NCI-H2171 (cell line): ENCODE results near the gene PEAK3.

Experiments used
- DNase-seq: peaks from one replicate; lab custom pipeline; 2025; lab: John Stamatoyannopoulos, UW

The PEAK3 gene

DNA sequence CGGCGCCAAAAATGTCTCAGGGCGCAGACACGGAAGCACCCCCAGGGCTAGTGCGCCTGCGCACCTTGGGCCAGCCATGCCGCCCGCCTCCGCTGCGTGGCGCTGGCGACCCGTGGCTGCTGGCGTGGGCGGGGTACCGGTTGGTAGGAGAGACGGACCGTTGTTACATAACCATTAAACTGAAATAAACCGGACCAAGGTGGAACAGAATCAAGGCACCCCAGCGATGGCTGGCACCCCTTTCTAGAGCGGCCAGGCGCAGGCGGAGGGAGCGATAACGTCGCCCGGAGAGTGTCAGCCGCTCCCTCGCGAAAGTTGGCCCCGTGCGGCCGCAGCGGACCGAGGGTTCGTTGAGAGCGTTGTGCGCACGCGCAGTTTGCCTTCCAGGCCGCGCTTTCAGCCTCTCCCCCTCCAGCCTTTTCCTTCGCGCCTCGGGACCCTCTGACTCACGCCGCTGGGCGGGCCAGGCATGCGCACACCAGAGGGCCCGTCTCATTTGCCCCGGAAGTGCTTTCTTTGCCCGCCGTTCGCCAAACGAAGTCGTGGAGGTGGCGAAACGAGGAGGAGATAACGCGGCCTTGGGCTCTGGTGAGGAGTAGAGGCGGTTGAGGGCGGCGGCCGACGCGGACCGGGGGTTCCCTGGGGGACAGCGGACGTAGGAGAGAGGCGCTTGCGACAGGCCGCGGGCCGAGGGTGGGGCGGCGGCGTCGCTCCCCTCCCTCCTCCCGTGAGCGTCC, 45.5 kb downstream of the PEAK3 start, which contains the start of the genes PLEKHJ1 and SF3A2:
TSS of gene PLEKHJ1 (minus strand) at position 16 of the 737 bp plus-strand sequence. CDS start 81 bp downstream, outside the sequence.
TSS of gene SF3A2 (plus strand) at position 511 of the 737 bp plus-strand sequence. CDS start 6,595 bp downstream, outside the sequence.
- DNase-seq: peak; percentile 98

DNA sequence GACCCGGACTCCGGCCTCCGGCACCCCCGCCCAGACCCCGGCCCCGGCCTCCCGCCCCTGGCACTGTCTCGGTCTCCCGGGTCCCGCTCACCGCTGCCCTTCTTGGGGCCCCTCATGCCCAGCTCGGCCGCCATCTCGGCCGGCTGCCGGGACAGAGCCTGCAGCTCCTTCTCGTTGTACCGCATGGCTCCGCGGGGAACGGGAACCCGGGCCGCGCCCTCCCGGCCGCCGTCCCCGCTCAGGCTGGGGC, 46.0 kb downstream of the PEAK3 start:
- DNase-seq: no peak

DNA sequence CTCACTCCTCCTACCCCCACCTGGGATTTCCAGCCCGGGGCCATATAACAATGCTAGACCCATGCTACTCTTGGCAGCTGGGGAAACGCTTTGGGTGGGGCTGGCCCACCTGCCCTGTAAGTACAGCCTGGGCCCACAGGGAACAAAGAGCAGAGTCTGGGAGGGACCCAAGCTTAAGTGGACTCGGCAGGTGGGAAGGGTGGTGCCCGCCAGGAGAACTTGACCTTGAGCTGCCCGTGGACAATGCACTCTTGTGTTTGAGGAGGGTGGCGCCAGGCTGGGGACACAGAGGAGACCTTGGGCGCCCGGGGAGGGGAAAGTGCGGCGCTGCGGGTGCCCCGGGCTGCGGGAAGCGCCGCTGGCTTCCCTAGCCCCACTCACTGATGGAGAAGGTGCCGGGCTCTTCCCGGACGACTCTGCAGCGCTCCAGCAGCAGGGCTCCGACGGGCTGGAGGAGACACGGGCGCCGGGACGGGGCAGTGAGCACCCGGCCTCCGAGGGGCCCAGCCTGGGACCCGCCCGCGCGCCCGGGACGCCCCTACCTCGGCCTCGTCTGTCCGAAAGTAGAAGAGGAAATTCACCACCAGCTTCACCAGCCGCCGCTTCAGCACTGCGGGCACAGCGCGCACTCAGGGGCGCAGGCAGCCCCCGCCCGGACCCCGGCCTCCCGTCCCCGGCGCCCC, 46.5 kb downstream of the PEAK3 start:
- peak; percentile 48 for DNase-seq

DNA sequence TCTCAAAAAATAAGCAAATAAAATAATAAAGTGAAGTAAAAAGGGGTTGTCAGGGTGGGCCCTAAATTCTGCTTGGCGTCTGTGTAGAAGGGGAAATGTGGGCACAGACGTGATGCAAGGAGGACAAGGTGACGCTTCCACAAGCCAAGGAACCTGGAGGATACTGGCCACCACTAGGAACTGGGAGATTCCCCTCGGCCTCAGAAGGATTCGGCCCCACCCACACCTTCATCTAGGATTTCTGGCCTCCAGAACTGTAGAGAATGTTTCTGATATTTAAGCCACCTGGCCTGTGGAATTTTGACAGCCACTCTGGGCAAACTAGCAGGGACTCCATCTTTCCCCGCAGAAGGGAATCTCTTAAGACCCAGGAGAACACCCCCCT, 47.0 kb downstream of the PEAK3 start:
- no peak for DNase-seq

DNA sequence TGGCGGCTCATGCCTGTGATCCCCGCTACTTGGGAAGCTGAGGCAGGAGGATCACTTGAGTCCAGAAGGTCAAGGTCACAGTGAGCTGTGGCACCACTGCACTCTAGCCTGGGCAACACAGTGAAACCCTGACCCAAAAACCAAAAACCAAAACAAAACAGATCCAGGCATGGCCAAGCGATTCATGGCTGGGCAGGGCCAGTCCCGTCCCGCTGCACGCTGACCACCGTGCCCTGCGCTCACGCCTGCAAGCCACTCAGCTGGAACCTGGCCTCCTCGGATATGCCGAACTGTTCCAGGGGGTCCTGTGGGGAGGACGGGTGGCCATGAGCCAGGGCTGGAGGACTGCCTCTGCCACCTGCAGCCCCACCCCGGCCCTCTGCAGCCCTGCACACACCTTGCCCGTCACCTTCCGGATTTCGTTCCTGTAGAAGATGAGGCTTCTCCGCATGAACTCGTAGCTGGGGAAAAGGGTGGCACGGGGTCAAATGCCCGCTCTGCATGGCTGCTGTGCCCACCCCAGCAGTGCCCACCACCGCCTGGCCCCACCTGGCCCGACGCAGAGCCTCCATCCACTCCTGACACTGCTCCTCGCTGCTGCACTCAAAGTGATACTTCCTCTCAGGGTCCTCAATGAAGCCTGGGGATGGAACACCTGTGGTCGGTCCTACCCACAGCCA, 48.2 kb downstream of the PEAK3 start:
- no peak for DNase-seq

DNA sequence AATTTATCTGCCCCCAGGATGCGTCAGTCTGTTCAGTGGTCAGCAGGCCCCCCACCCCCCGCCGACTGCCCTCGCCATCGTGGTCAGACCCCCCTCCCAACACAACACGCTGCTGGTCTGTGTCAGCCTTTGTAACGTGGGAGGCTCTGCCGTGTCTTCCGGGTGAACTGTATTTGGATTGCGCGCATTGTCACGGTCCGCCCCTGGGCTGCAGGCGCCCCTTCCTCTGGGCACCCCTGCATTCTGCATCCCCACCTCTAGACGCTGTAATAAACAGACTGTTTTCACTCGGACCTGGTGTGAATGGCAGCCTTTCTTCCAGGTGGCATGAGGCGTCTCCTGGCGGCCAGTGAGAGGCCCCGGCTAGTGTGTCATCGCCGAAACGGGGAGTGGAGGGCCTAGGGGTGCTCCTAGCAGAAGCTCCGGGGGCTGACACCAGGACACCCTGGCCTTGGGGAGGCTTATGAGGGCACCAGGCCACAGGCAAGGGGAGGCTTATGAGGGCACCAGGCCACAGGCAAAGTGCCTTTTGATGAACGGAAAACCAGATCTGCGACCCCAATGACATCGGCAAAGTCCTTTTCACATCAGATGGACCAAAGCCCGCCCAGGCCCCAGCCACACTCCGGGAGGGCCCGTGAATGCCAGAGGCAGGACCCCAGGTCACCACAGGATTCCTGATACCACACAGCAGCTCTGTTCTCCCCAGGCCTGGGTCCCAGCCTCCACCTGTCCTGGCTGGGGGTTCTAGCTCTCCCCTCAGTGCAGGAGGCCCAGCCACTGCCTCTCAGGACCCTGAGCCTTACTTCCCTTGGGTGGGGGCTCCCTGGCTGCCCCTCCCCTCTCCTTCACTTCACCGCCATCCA, 49.5 kb downstream of the PEAK3 start:
- no peak for DNase-seq

DNA sequence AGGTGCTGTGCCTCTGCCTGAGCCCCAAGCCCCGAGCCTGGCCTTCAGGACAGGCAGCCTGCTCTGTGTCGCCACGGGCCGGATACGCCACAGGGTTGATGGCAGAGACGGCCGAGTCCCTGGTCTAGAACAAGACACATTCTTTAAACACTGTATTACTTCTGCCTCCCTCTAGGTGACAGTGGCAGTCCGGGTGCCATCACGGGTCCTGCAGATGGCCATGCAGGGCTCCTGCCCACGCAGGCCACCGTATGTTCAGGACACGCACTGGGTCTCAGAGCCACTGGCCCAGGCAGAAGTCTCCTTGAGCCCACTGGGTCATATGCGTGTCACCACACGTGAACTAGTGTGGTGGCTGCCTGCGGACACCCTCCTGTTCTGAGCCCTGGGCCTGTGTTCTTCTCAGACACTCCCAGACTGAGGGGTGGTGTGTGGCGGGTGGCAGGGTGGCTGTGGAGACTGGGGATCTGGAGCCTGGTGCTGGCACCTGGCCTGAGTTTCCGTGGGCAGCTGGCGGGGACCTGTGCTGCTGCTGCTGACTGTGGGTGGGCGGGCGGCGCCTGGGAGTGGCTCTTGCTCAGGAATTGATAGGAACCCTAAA, 50.3 kb downstream of the PEAK3 start:
- no peak for DNase-seq

DNA sequence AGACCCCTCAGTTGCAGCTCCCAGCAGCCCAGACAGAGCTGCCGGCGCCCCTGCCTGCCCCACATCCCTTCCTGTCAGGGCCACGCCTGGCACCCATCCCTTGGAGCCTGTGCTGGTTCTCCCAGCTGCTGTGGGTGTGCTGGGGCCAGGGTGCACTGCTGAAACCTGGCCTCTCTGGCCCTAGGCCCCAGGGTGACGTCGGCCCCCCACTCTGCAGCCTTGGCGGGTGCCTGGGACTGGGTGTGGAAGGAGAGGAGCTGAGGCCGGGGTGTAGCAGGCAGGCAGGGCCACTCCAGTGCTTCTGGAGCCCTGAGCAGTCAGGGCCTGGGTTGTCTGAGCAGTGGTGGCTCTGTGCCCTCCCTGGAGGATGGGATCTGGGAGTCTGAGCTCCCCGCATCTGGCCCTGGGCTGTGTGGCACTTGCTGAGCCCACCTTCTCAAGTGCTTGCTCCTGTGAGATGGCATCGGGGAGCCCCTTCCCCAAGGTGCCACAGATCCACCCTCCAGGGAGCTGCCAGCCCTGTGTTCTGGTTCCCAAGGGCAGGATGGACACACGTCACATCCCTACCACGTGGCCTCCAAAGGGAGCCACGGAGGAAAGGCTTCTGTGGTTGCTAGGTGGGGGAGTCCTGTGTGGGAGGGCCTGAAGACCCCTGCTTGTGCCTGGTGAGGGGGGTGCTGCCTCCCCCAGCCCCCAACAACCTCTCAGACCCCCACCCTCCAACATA, 51.0 kb downstream of the PEAK3 start:
- DNase-seq: no peak

DNA sequence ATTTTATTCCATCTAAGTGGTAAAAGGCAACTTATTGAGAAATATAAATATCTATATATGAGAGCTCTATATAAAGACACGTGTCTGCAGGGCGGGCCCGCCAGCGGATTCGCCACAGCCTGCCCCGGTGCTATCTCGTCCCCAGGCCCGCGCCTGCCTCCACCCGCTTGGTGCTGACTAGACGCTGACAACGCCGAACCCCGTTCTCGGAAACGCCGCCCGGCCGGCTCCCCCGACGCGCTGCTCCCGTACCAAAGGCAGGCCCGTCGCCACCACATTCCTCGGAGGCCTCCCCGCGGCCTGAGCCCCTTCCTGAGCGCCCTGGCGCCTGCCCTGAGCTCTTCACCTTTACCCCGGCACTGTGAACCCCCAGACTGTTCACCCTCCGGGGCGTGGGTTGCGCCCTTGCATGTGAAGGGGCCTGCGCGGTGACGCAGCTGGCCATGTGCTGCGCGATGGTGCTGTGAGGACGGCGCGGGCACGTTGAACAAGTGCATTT, 51.9 kb downstream of the PEAK3 start:
- DNase-seq: no peak

DNA sequence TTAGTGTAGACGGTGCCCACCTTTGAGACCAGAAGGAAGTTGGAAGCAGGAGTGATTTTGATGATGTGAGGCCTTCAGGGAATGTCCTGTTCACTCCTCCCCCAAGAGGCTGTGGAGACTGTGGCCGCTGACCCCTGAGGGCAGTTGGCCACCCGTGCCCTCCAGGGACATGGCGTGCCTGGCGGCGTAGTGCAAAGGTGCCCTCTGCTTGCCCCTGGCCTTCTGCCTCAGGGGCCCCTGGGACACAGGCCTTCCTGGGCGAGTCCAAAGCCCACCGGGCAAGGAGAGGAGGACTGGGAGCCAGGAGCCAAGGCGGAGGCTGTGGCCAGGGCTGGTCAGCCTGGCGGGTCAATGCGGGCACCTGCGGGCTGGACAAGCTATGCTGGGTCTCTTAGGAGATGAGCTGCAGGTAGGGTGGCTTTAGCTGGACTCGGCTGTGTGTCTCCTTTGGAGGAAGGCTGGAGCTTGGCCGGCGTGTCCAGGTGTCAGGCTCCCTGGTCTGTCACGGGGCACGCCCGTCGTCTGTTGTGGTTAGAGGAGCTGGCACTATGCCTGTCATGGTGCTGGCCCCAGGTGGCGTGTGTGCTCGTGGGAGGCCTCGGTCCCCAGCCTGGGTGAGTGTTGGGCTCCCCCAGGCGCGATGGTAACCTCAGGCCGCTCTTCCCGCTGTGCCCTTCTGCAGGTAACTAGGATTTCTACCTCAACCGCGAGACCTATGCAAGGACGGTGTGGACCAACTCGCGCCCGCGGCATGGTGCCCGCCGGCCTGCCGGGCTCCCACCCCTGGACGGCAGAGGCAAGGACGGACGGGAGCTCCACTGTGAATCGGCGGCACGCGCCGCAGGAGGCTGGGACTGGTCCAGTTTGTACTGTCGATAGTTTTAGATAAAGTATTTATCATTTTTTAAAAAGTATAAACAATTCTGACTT, 52.6 kb downstream of the PEAK3 start:
- DNase-seq: no peak

DNA sequence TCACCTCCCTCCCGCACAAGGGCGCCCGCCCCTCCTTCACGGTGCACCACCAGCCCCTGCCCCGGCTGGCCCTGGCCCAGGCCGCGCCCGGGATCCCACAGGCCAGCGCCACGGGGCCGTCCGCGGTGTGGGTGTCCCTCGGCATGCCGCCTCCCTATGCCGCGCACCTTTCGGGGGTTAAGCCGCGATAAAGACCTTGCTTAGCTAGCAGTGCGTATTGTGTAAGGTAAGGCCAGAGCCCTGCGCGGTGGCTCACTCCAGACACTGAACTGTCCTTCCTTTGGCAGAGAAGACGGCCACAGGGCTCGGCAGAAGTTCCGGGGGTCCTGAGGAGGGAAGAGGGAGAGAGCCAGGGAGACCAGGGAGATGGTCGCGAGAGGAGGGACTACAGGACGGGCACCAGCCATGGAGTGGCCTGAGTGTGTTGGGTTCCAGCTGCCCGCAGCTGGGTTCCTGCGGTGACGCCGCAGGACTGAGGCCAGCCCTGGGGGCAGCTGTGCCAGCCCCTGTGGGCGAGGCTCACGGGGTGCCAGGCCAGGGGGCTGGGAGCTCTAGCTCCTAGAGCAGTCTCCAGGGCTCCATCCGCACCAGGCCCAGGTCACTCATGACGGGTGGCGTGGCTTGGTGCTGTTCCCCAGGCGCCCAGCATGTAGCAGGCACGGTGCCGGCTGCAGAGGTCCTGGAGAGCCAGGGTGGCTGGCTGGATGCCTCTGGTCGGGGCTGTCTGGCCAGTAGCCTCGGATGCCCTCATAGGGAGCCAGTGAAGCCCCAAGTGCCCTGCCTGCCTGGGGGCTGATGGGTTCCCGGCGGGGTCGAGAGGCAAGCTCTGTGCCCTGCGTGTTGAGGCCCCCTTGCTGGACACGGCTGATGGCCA, 53.6 kb downstream of the PEAK3 start:
- DNase-seq: no peak

DNA sequence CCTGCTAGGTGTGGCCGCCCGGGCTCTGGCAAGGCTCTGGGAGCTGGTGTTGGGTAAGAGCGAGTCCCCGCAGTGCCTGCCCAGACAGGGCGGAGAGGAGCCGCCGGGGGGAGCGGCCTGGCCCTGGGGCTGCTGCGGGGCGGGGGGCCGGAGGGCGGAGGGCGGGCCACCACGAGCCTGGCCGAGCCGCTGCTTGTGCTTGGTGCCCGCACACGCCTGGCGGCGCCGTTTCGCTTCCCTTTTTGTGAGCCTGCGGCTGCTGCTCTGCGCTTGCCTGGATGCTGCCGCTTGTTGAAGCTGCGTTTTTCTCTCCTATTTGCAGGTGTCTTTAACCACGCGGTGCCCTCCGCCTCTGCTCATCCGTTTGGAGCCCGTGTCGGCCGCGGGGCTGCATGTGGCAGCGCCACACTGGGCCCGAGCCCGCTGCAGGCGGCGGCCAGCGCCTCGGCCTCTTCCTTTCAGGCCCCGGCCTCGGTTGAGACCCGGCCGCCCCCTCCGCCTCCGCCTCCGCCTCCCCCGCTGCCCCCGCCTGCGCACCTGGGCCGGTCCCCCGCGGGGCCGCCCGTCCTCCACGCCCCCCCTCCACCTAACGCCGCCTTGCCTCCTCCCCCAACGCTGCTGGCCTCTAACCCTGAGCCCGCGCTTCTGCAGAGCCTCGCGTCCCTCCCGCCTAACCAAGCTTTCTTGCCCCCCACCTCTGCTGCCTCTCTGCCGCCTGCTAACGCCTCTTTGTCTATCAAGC, 54.4 kb downstream of the PEAK3 start:
- no peak for DNase-seq

DNA sequence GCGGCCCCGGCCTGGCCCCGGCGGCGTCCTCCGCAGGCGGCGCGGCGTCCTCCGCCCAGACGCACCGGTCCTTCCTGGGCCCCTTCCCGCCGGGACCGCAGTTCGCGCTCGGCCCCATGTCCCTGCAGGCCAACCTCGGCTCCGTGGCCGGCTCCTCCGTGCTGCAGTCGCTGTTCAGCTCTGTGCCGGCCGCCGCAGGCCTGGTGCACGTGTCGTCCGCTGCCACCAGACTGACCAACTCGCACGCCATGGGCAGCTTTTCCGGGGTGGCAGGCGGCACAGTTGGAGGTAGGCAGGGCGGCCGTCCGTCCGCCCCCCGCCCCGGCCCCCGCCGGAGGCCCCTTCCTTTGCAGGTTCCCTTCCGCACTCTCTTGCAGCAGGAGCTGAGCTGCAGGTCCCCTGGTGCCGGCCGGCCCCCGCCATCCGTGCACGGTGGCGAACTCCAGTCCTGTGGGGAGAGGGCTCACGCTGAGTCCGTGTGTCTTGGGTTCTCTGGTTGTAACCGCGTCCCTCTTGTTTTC, 55.1 kb downstream of the PEAK3 start:
- no peak for DNase-seq

DNA sequence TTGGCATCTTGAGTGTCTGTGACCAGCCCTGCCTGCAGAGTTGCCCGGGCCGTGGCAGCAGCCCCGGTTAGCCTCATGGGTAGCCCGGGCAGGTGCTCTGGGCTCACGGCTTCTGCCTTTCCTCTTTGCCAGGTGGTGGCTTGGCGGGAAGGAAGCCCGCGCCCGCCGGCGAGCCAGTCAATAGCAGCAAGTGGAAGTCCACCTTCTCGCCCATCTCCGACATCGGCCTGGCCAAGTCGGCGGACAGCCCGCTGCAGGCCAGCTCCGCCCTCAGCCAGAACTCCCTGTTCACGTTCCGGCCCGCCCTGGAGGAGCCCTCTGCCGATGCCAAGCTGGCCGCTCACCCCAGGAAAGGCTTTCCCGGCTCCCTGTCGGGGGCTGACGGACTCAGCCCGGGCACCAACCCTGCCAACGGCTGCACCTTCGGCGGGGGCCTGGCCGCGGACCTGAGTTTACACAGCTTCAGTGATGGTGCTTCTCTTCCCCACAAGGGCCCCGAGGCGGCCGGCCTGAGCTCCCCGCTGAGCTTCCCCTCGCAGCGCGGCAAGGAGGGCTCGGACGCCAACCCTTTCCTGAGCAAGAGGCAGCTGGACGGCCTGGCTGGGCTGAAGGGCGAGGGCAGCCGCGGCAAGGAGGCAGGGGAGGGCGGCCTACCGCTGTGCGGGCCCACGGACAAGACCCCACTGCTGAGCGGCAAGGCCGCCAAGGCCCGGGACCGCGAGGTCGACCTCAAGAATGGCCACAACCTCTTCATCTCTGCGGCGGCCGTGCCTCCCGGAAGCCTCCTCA, 55.7 kb downstream of the PEAK3 start:
- DNase-seq: no peak

DNA sequence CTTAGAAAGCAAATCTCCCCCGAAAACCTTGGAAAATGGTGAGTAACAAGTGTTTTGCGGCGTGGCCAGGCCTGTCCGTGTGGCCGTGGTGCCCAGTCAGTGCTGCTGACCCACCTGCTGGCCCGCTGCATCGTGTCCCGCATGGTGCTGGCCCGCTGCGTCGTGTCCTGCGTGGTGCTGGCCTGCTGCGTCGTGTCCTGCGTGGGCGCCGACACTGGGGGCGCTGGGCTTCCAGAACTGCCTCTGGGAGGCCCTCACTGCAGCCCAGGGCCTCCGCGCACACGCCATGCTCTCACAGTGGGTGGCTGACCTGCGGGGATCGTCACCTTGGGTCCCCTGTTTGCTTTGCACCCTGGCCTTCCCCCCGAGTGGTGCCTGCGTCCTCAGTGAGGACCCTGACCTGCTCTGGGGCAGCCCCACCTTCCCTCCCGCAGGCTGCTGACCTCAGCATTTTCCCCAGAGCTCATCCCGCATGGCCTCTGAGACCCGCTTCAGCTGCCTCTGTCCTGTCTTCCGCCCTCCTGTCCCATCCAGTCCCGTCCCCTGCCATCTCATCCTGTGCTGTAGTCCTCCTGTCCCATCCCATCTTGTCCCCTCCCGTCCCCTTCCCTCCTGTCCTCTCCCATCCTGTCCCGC, 56.4 kb downstream of the PEAK3 start:
- DNase-seq: no peak

DNA sequence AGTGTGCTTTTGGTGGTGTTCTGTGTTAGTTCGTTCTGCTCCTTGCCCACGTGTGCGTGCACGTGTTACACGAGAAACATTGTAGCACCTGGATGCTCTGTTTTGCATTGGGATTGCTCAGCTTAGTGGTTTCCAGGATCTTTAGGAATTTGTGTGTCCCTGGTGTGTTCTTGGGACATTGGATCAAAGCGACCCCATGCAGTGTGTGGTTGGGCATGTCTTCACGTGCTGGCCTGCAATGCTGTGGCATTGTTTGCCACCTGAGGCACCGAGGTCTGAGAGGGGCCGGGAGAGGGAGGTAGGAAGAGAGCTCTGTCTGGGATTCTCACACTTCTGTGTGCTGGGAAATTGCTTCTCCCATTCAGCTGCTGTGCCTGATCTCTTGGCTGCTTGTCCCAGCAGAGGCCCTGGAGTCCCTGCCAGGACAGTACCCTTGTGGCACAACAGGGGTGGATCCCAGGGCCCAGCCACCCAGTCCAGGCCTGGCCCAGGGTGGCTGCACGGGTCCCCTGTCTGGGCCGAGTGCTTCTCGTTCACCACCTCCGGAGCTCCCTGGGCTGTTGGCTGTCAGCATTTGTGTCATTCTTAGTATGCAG, 57.1 kb downstream of the PEAK3 start:
- DNase-seq: no peak
